K562 (cell line): Measurements from ENCODE around the gene GPR42. TPM values are rescaled to one million over a fixed set of nuclear protein-coding genes. Genes with fewer than 3 reads are reported as not detected.
A peak's percentile ranks its signal among the peaks of the same experiment; 100 is the strongest.

Source experiments
- BRF1 ChIP-seq: IDR thresholded peaks from 3 replicates; pipeline ENCODE4 v1.6.1; 2011; ENCODE audit warnings: borderline replicate concordance, mild to moderate bottlenecking; ENCODE audit not compliant: insufficient read length; ENCODE audit errors: extremely low read depth
- CBFB ChIP-seq: sonication (generic); formaldehyde crosslinking; IDR thresholded peaks from 2 replicates; pipeline ENCODE4 v1.4.0; 2020; ENCODE audit warnings: mild to moderate bottlenecking, missing genetic modification reagents
- CC2D1A ChIP-seq: fragments of 450-650 bp; IDR thresholded peaks from 2 replicates; pipeline ENCODE4 v1.6.1; 2017; ENCODE audit warnings: mild to moderate bottlenecking
- CLOCK ChIP-seq: fragments of 250-450 bp; sonication (Bioruptor Pico); IDR thresholded peaks from 2 replicates; pipeline ENCODE4 v1.4.0; 2020; ENCODE audit warnings: mild to moderate bottlenecking, moderate library complexity, borderline replicate concordance
- CXXC5 ChIP-seq: fragments of 250-450 bp; sonication (Bioruptor Pico); IDR thresholded peaks from 2 replicates; pipeline ENCODE4 v1.8.0; 2022; ENCODE audit warnings: inconsistent platforms, mild to moderate bottlenecking, moderate library complexity
- EP300 ChIP-seq: IDR thresholded peaks from 2 replicates; pipeline ENCODE4 v1.6.1; 2012; ENCODE audit warnings: low read length, improper control_type of control experiment
- ERF ChIP-seq: fragments of 450-650 bp; formaldehyde crosslinking; IDR thresholded peaks from 2 replicates; pipeline ENCODE4 v1.4.0; 2020; ENCODE audit warnings: mild to moderate bottlenecking, mixed read lengths
- ILK ChIP-seq: fragments of 450-650 bp; IDR thresholded peaks from 2 replicates; pipeline ENCODE4 v1.6.1; 2016; ENCODE audit warnings: missing genetic modification characterization, low read depth, mild to moderate bottlenecking, missing compliant biosample characterization, moderate library complexity, borderline replicate concordance
- JUN ChIP-seq, 2 experiments: sonication (generic) in 1 of 2; formaldehyde crosslinking in 1 of 2; IDR thresholded peaks; 2 replicates each; pipeline versions ENCODE4 v1.6.1 to v1.8.0; 2012 to 2022; ENCODE audit warnings: borderline replicate concordance in 2 of 2, mild to moderate bottlenecking in 2 of 2, improper control_type of control experiment in 1 of 2, low read depth in 1 of 2, low read length in 1 of 2, missing genetic modification reagents in 1 of 2
- MAZ ChIP-seq, 2 experiments: fragments of 450-650 bp in 1 of 2; sonication (generic) in 1 of 2; formaldehyde crosslinking; IDR thresholded peaks in 1 of 2; conservative IDR thresholded peaks in 1 of 2; 2 replicates each; pipeline versions ENCODE4 v1.4.0 to v1.5.0; 2020; ENCODE audit warnings: mild to moderate bottlenecking in 1 of 2, missing genetic modification reagents in 1 of 2
- SIN3A ChIP-seq, 2 experiments: fragments of 150-350 bp in 1 of 2; IDR thresholded peaks; 2 replicates each; pipeline ENCODE4 v1.6.1; 2011 to 2016; ENCODE audit warnings: borderline replicate concordance in 2 of 2, low read depth in 2 of 2, low read length in 2 of 2, mild to moderate bottlenecking in 2 of 2, moderate library complexity in 2 of 2; ENCODE audit not compliant: control insufficient read depth in 1 of 2
- SMAD3 ChIP-seq: fragments of 450-650 bp; formaldehyde crosslinking; conservative IDR thresholded peaks from 2 replicates; pipeline ENCODE4 v1.4.0; 2020; ENCODE audit warnings: mild to moderate bottlenecking
- ZBTB49 ChIP-seq: sonication (generic); formaldehyde crosslinking; IDR thresholded peaks from 2 replicates; pipeline ENCODE4 v1.8.0; 2022; ENCODE audit warnings: missing genetic modification reagents, mild to moderate bottlenecking, borderline replicate concordance
- ZNF384 ChIP-seq: IDR thresholded peaks from 2 replicates; pipeline ENCODE4 v1.6.1; 2012; ENCODE audit warnings: low read depth, low read length, improper control_type of control experiment
- ZNF668 ChIP-seq: fragments of 250-450 bp; sonication (Bioruptor Pico); IDR thresholded peaks from 2 replicates; pipeline ENCODE4 v1.8.0; 2022; ENCODE audit warnings: mild to moderate bottlenecking, inconsistent platforms
- ZNF830 ChIP-seq: fragments of 250-450 bp; sonication (Bioruptor Pico); IDR thresholded peaks from 2 replicates; pipeline ENCODE4 v1.5.0; 2021; ENCODE audit warnings: mild to moderate bottlenecking
- polyA plus RNA-seq, 8 experiments: library from polyadenylated mRNA; depleted of rRNA in 4 of 8; stranded (reverse) in 5 of 8; unstranded in 3 of 8; fragments of >200 nt; fragmentation: Nextera tagmentation in 2 of 8; fragmentation: Illumina TruSeq in 1 of 8; extraction: Ambion mirVana in 2 of 8; extraction: Trizol in 1 of 8; gene quantifications; 2 replicates each; pipeline versions ENCODE4 v1.2.1 to v1.2.3, GENCODE V29; 2011 to 2014; ENCODE audit warnings: inconsistent platforms in 1 of 8, missing spikeins in 1 of 8
- total RNA-seq, 7 experiments: library from RNA; depleted of rRNA in 6 of 7; stranded (reverse); fragments of >200 nt in 6 of 7; fragmentation: Illumina TruSeq in 2 of 7; extraction: Trizol in 2 of 7; gene quantifications; 2 replicates each; pipeline versions ENCODE4 v1.2.1 to v1.2.3, GENCODE V29; 2011 to 2021; ENCODE audit warnings: low replicate concordance in 1 of 7

Gene GPR42
- total and polyA plus RNA-seq, 9 of the 15 experiments (the other 6 are each of a cell fraction or from before 2014, with no cell fraction given), result not detected

GRCh38 chr19:35352448-35353304 lies 18.2 kb upstream of the GPR42 start (continued):
- no peak for TF ChIP-seq ZBTB49 (CRISPR knock-in tag)
- TF ChIP-seq ERF (CRISPR knock-in tag), result no peak
- no peak for TF ChIP-seq ZNF668 (CRISPR knock-in tag)
- peak; percentile 25; the same call in 1 of the 2 replicates for TF ChIP-seq ZNF384
- no peak for TF ChIP-seq ILK (tag)
- TF ChIP-seq BRF1, result no peak
- 0 out of 2 replicates have a peak, but pooled peaks have one; percentile 16 for TF ChIP-seq CXXC5 (CRISPR knock-in tag)
- 0 out of 2 replicates have a peak, but pooled peaks have one; percentile 76 for TF ChIP-seq CC2D1A
- TF ChIP-seq MAZ (CRISPR knock-in tag; conservative IDR thresholded peaks at IDR 0.05 in 1 of 2, IDR thresholded peaks at IDR 0.05 in 1 of 2), result peak; percentile 24 to 59; a peak in 2 of 4 replicates
- 0 out of 2 replicates have a peak, but pooled peaks have one; percentile 34 for TF ChIP-seq JUN (IDR thresholded peaks at IDR 0.05; ENCODE audit: borderline replicate concordance, low read depth, low read length)
- no peak for TF ChIP-seq JUN (CRISPR knock-in tag; IDR thresholded peaks at IDR 0.05; ENCODE audit: borderline replicate concordance)
- TF ChIP-seq SMAD3, result no peak
- TF ChIP-seq EP300, result no peak
- no peak for TF ChIP-seq SIN3A (IDR thresholded peaks at IDR 0.05; ENCODE audit: borderline replicate concordance in 2 of 2, control insufficient read depth in 1 of 2, low read depth in 2 of 2, low read length in 2 of 2)
- no peak for TF ChIP-seq CBFB (CRISPR knock-in tag)
- no peak for TF ChIP-seq CLOCK (CRISPR knock-in tag)
- no peak for TF ChIP-seq ZNF830
